Measurements from ENCODE around the gene VWA5A. TPM values are rescaled to one million over a fixed set of nuclear protein-coding genes. Genes with fewer than 3 reads are reported as not detected.

VWA5A gene, protein sequence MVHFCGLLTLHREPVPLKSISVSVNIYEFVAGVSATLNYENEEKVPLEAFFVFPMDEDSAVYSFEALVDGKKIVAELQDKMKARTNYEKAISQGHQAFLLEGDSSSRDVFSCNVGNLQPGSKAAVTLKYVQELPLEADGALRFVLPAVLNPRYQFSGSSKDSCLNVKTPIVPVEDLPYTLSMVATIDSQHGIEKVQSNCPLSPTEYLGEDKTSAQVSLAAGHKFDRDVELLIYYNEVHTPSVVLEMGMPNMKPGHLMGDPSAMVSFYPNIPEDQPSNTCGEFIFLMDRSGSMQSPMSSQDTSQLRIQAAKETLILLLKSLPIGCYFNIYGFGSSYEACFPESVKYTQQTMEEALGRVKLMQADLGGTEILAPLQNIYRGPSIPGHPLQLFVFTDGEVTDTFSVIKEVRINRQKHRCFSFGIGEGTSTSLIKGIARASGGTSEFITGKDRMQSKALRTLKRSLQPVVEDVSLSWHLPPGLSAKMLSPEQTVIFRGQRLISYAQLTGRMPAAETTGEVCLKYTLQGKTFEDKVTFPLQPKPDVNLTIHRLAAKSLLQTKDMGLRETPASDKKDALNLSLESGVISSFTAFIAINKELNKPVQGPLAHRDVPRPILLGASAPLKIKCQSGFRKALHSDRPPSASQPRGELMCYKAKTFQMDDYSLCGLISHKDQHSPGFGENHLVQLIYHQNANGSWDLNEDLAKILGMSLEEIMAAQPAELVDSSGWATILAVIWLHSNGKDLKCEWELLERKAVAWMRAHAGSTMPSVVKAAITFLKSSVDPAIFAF
- total RNA-seq = 23.7 TPM

DNA sequence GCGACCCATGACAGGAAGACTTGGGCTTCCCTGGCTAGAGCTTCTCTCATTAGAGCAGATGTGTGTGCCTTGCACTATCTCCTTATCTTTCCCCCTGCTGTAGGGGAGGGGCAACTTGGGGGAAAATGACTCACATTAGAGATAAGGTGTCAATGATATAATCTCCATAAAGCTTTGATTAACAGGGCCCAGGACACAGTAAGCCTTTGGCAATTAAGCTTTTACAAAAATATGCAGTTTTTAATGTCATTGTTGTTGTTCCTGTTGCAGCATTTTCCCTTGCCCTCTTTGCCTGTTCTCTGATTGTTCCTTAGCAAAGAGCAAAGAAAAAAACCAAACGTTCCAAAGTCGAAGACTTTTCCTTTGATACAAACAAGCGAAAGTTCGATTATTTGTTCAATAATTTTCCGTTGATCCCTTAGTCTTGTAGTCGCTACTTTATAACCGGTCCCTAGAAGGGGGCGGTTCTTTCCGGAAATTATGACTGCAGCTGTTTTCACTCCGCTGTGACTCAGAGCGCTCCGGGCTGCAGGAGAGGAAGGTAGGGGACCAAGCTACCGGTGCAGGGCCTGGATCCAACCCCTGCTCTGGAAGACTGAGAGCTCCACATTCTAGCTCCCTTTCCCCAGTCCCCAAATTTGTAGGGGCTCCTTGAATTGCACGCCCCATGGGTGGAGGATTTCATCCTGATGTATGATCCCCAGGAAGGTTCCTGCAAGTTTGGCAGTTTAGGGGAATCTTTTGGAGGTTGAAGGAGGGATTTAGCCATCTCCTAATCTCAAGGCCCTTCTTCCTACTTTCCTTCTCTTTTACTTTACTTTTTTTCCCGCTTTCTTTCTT is at the start of gene VWA5A:
VWA5A (plus strand) TSS at position 509 of the 840 bp plus-strand sequence. CDS start 2,062 bp downstream, outside the sequence.

DNA sequence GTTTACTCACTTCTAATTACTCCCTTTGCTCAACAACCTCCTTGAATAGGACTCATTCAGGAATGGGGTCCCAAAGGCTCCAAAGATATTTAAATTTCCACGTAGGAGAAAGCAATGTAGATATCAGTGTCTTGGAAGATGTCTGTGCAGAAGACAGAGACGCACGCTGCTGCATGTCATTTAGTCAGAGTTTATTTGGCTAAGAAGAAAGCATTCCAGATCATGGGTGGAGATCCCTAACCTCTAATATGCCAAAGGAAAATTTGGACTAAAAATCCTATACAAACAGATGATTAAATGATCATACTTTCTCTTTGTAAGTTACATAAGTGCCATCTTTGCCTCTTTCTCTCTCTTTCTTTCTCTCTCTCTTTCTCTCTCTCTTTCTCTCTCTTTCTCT is 67.8 kb downstream of the VWA5A start, which contains the start of gene OR10D3:
OR10D3 (plus strand) TSS at position 278 of the 400 bp plus-strand sequence. CDS start 1,925 bp downstream, outside the sequence.

Other genes with a start within 250 kb of the VWA5A start
- not detected for gene TMEM225, start 229.8 kb upstream of the VWA5A start, total RNA-seq
- gene OR8D4, start 213.3 kb upstream of the VWA5A start, total RNA-seq = not detected
- gene OR4D5, start 175.8 kb upstream of the VWA5A start, total RNA-seq = not detected
- gene OR6T1, start 171.6 kb upstream of the VWA5A start, total RNA-seq = not detected
- not detected for gene OR10S1, start 137.7 kb upstream of the VWA5A start, total RNA-seq
- gene OR10G6, start 120.3 kb upstream of the VWA5A start, total RNA-seq = not detected
- gene OR10G4, start 102.5 kb upstream of the VWA5A start, total RNA-seq = not detected
- gene OR10G9, start 92.4 kb upstream of the VWA5A start, total RNA-seq = not detected
- not detected for gene OR10G8, start 88.7 kb upstream of the VWA5A start, total RNA-seq
- gene OR10G7, start 74.1 kb upstream of the VWA5A start, total RNA-seq = not detected
- not detected for gene OR10D3, start 67.9 kb downstream of the VWA5A start, total RNA-seq
- gene OR8G1, start 125.6 kb downstream of the VWA5A start, total RNA-seq = not detected
- gene OR8G5, start 140.9 kb downstream of the VWA5A start, total RNA-seq = not detected
- not detected for gene OR8D1, start 198.5 kb downstream of the VWA5A start, total RNA-seq
- not detected for gene OR8D2, start 204.7 kb downstream of the VWA5A start, total RNA-seq

All from camera-type eye (tissue), 1 donor.